ENCODE data around the gene NBEA.

NBEA gene

GRCh38 chr13:35475960-35476943 lies 534.2 kb downstream of the NBEA start, which contains the start of gene MAB21L1:
MAB21L1 (minus strand) TSS chr13:35476689; CDS start chr13:35476138, 551 bp downstream.
- no peak for DNase-seq (ENCODE audit: low read depth)

- no peak for DNase-seq (ENCODE audit: low read depth)
Measured at GRCh38 chr13:35477386-35477946, 535.4 kb downstream of the NBEA start.

- no peak for DNase-seq (ENCODE audit: low read depth)
Measured at GRCh38 chr13:35478271-35479037, 536.4 kb downstream of the NBEA start.

GRCh38 chr13:35479038-35479492 lies 537.0 kb downstream of the NBEA start:
- no peak for DNase-seq (ENCODE audit: low read depth)

- DNase-seq (ENCODE audit: low read depth), result no peak
Measured at GRCh38 chr13:35479706-35480105, 537.6 kb downstream of the NBEA start.

- DNase-seq (ENCODE audit: low read depth), result no peak
Measured at GRCh38 chr13:35480346-35480745, 538.3 kb downstream of the NBEA start.

- no peak for DNase-seq (ENCODE audit: low read depth)
Measured at GRCh38 chr13:35481777-35482176, 539.7 kb downstream of the NBEA start.

- no peak for DNase-seq (ENCODE audit: low read depth)
Measured at GRCh38 chr13:35482527-35482926, 540.5 kb downstream of the NBEA start.

- no peak for DNase-seq (ENCODE audit: low read depth)
Measured at GRCh38 chr13:35483761-35484160, 541.7 kb downstream of the NBEA start.

- no peak for DNase-seq (ENCODE audit: low read depth)
Measured at GRCh38 chr13:35484384-35484783, 542.3 kb downstream of the NBEA start.

GRCh38 chr13:35485424-35485823 lies 543.4 kb downstream of the NBEA start:
- DNase-seq (ENCODE audit: low read depth), result no peak

- no peak for DNase-seq (ENCODE audit: low read depth)
Measured at GRCh38 chr13:35489050-35489449, 547.0 kb downstream of the NBEA start.

GRCh38 chr13:35496006-35496405 lies 553.9 kb downstream of the NBEA start:
- no peak for DNase-seq (ENCODE audit: low read depth)

- no peak for DNase-seq (ENCODE audit: low read depth)
Measured at GRCh38 chr13:35496761-35497386, 554.8 kb downstream of the NBEA start.

- DNase-seq (ENCODE audit: low read depth), result no peak
Measured at GRCh38 chr13:35498231-35498630, 556.2 kb downstream of the NBEA start.

- DNase-seq (ENCODE audit: low read depth), result no peak
Measured at GRCh38 chr13:35499196-35499662, 557.2 kb downstream of the NBEA start.

GRCh38 chr13:35499676-35500075 lies 557.6 kb downstream of the NBEA start:
- no peak for DNase-seq (ENCODE audit: low read depth)

GRCh38 chr13:35500144-35500543 lies 558.1 kb downstream of the NBEA start:
- no peak for DNase-seq (ENCODE audit: low read depth)

- DNase-seq (ENCODE audit: low read depth), result no peak
Measured at GRCh38 chr13:35501661-35502235, 559.7 kb downstream of the NBEA start.

GRCh38 chr13:35502456-35502855 lies 560.4 kb downstream of the NBEA start:
- DNase-seq (ENCODE audit: low read depth), result no peak

GRCh38 chr13:35512271-35512920 lies 570.3 kb downstream of the NBEA start:
- no peak for DNase-seq (ENCODE audit: low read depth)

Data from activated T-cell treated with anti-CD3 and anti-CD28 coated beads for 24 hours (primary cell).